ENCODE measurements around the gene HNRNPLL. TPM values are rescaled to one million over a fixed set of nuclear protein-coding genes. Genes with fewer than 3 reads are reported as not detected.
A peak's percentile ranks its signal among the peaks of the same experiment; 100 is the strongest.

The HNRNPLL gene
- total RNA-seq, 2 experiments from 2014 or later, result 44.9 to 46.5 TPM

GRCh38 chr2:38529208-38529607, 73.5 kb downstream of the HNRNPLL start:
- H3K27ac ChIP-seq (ENCODE audit: low read depth in 1 of 2, low read length in 2 of 2), result no peak overlapping the region
- Mint-ChIP-seq H3K4me1 (ENCODE audit: low read depth) (peaks cover 8% of the 10 kb centered on the region), H3K9me3 (no peaks in the 10 kb centered on the region), H3K27ac (no peak overlapping the region), H3K36me3 (ENCODE audit: low read depth) (no peaks in the 10 kb centered on the region), H3K4me3 (no peak overlapping the region), H3K27me3 (peaks cover 37% of the 10 kb centered on the region)
- intact Hi-C loops (cut with DNase I, micrococcal nuclease), result no loop called here
- no peak for TF ChIP-seq CTCF (IDR thresholded peaks at IDR 0.05)
- H3K4me3 ChIP-seq (ENCODE audit: low read length), result no peak overlapping the region
- H3K9me3 ChIP-seq (ENCODE audit: control insufficient read depth in 1 of 2, insufficient read depth in 1 of 2, low read length in 2 of 2), result no peaks in the 10 kb centered on the region
- CTCF ChIA-PET, result no interaction called here
- no peak for DNase-seq
- peaks cover 0 to 26% of the 10 kb centered on the region in 2 experiments for H3K27me3 ChIP-seq (ENCODE audit: control insufficient read depth in 1 of 2, insufficient read depth in 2 of 2, low read length in 2 of 2)
- no peak for ATAC-seq (ENCODE audit: poor library complexity)
- POLR2A ChIA-PET, result interaction anchor here (0.6 kb wide), 1 partner anchor 674 kb away, joined by 4 read pairs; no protein-coding TSS in a partner anchor
- peaks cover 4% of the 10 kb centered on the region for H3K4me1 ChIP-seq (ENCODE audit: insufficient read depth, low read length)
- no peaks in the 10 kb centered on the region for H3K36me3 ChIP-seq (ENCODE audit: insufficient read depth, low read length)

GRCh38 chr2:38528534-38528933, 74.2 kb downstream of the HNRNPLL start:
- ChIA-PET POLR2A (interaction anchor here (0.5 kb wide), 1 partner anchor 8 kb away, joined by 4 read pairs; no protein-coding TSS in a partner anchor), CTCF (interaction anchor here (0.6 kb wide), 1 partner anchor 115 kb away, joined by 3 read pairs; no protein-coding TSS in a partner anchor)
- Mint-ChIP-seq H3K27me3 (peaks cover 42% of the 10 kb centered on the region), H3K36me3 (ENCODE audit: low read depth) (no peaks in the 10 kb centered on the region), H3K4me3 (no peak overlapping the region), H3K4me1 (ENCODE audit: low read depth) (peaks cover 8% of the 10 kb centered on the region), H3K27ac (no peak overlapping the region), H3K9me3 (no peaks in the 10 kb centered on the region)
- intact Hi-C loops (cut with DNase I, micrococcal nuclease), result no loop called here
- ATAC-seq (ENCODE audit: poor library complexity), result no peak
- no peak for TF ChIP-seq CTCF (IDR thresholded peaks at IDR 0.05)
- peaks cover 0 to 27% of the 10 kb centered on the region in 2 experiments for H3K27me3 ChIP-seq (ENCODE audit: control insufficient read depth in 1 of 2, insufficient read depth in 2 of 2, low read length in 2 of 2)
- no peak for DNase-seq
- no peaks in the 10 kb centered on the region for H3K36me3 ChIP-seq (ENCODE audit: insufficient read depth, low read length)
- H3K27ac ChIP-seq (ENCODE audit: low read depth in 1 of 2, low read length in 2 of 2), result no peak overlapping the region
- no peak overlapping the region for H3K4me3 ChIP-seq (ENCODE audit: low read length)
- H3K9me3 ChIP-seq (ENCODE audit: control insufficient read depth in 1 of 2, insufficient read depth in 1 of 2, low read length in 2 of 2), result no peaks in the 10 kb centered on the region
- peaks cover 4% of the 10 kb centered on the region for H3K4me1 ChIP-seq (ENCODE audit: insufficient read depth, low read length)

DNA sequence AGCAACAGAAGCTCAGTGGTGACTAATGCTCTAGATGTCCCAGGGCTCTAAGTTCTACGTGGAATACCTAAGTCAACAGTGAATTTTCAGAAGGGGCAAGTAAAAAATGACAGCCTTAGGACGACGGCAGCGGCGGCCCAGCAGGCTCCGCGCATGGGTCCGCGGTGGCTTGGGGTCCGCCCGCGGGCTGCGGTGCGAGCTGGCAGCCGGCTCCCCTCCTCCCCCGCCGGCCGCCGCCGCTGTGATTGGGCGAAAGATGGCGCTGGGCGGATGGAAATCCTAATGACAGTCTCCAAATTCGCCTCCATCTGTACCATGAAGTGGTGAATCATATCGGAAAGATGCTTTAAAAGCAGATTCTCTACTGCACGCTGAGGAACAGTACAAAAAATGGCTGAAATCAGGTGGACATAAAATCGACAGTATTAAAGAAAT, 74.7 kb downstream of the HNRNPLL start:
- Histone ChIP-seq H3K4me1 (ENCODE audit: insufficient read depth, low read length) (peaks cover 4% of the 10 kb centered on the region), H3K36me3 (ENCODE audit: insufficient read depth, low read length) (no peaks in the 10 kb centered on the region), H3K27ac (ENCODE audit: low read depth in 1 of 2, low read length in 2 of 2) (no peak overlapping the region), H3K9me3 (ENCODE audit: control insufficient read depth in 1 of 2, insufficient read depth in 1 of 2, low read length in 2 of 2) (no peaks in the 10 kb centered on the region), H3K4me3 (ENCODE audit: low read length) (no peak overlapping the region), H3K27me3 (ENCODE audit: control insufficient read depth in 1 of 2, insufficient read depth in 2 of 2, low read length in 2 of 2) (peaks cover 0 to 27% of the 10 kb centered on the region in 2 experiments)
- POLR2A ChIA-PET, result interaction anchor here (0.5 kb wide), 1 partner anchor 9 kb away, joined by 4 read pairs; no protein-coding TSS in a partner anchor
- Mint-ChIP-seq H3K4me3 (no peak overlapping the region), H3K27ac (no peak overlapping the region), H3K36me3 (ENCODE audit: low read depth) (no peaks in the 10 kb centered on the region), H3K27me3 (peaks cover 43% of the 10 kb centered on the region), H3K4me1 (ENCODE audit: low read depth) (peaks cover 8% of the 10 kb centered on the region), H3K9me3 (no peaks in the 10 kb centered on the region)
- TF ChIP-seq CTCF (IDR thresholded peaks at IDR 0.05), result no peak
- DNase-seq (peak in 5 of 14 experiments; percentile 8 to 33 (median 23)), ATAC-seq (ENCODE audit: poor library complexity) (no peak)
- CTCF ChIA-PET, result interaction anchor here (0.6 to 0.7 kb wide), 2 partner anchors 116 to 325 kb away, joined by 3 read pairs; no protein-coding TSS in a partner anchor
- intact Hi-C loops (cut with DNase I, micrococcal nuclease), result no loop called here
